Skeletal muscle cell (primary cell): ENCODE data around the gene TMEM134.

Experiments
- DNase-seq: peaks from one replicate; pipeline ENCODE4 v3.0.0-alpha.2; 2010; ENCODE audit warnings: low read depth
- H3K4me3 ChIP-seq: 2 replicates; pipeline ENCODE4 v1.5.1; 2011; ENCODE audit warnings: low read depth, mild to moderate bottlenecking, control low read depth, low read length, moderate library complexity

The TMEM134 gene

GRCh38 chr11:67465189-67465510 lies 3.9 kb downstream of the TMEM134 start:
- DNase-seq = no peak
- peak overlapping the region; percentile 61 for H3K4me3 ChIP-seq

- no peak for DNase-seq
- peak overlapping the region; percentile 61 for H3K4me3 ChIP-seq
These were observed 4.5 kb downstream of the TMEM134 start for GRCh38 chr11:67464411-67465188.

DNA sequence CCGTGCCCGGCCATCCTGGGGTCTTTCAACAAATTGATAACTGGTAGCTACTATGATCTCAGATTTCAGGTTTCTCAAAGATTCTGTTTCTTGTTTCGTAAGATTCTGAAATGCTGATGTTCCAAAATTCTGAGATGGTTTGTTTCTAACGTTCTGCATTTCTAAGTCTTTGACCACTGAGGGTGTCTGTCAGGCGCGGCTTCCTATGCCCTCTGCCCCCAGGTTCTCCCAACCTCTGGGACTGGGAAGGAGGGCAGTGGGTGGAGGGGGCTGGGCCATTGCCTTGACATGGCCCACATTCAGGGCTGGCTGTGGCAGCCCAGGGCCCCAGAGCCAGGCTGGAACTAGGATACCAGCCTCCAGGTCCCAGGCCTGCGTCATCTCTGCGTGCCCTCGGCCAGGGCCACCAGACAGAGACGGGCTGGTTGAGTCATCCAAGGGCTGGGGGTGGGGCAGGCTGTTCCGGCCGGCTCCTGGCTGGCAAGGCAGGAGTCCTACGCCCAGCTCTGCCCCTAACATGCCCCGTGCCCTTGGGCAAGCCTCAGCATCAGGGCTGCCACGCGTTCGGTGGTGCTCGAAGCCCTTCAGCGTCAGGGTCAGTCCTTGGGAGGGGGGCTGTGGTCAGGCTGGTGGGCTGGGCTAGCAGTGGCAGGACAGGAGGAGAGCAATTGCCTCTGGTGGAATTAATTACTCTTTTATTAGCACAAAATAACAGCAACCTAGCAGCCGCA lies 5.2 kb downstream of the TMEM134 start:
- DNase-seq = no peak
- peak overlapping the region; percentile 61 for H3K4me3 ChIP-seq

DNA sequence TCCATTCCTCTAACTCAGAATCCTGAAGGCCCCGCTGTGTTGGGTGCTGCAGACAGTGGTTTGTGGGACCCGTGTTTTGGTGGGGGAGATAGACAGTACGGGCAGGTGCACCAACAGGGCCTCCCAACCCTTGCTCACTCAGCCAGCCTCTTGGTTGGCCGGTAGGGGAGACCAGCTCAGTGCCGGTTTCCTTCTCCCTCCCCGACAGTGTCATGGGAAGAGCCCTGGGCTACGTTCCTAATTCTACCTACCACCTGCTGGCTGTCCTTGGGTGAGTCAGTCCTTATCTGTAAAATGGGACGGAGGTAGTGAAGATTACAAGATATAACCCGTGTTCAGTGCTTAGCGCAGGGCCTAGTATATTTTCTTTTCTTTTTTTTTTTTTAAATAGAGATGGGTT lies 5.9 kb downstream of the TMEM134 start:
- H3K4me3 ChIP-seq = no peak overlapping the region
- DNase-seq = no peak

DNA sequence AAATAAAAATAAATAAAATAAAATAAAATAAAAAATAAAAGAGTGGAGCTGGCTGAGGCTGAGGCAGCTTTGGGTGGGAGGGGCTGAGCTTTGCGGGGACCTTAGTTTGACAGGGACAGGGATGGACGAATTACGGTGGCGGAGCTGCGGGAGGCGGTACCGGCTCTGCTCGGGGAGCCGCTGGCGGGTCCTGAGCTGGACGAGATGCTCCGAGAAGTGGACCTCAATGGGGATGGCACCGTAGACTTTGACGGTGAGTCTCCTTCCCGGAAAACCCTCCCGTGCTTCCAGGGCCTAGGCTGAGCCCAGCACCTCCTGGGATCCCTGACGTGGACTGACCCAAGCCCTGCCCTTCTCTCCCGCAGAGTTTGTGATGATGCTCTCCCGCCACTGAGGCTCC lies 10.8 kb downstream of the TMEM134 start:
- DNase-seq = no peak

DNA sequence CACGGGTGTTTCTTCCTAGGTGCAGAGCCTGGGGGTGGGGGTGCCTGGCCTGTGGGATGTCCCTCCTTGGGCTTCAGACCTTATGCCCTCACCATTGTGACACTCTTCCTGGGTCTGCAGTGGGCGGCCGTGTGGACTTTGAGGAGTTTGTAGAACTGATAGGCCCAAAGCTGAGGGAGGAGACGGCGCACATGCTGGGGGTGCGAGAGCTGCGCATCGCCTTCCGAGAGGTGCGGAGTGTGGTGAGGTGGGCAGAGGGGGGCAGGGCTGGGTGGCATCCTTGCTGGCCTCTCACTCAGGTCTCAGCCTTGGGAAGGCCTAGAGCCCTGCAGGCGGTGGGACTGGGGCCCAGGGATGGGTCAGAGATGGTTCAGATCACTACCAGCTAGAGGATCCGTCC lies 11.6 kb downstream of the TMEM134 start:
- DNase-seq = no peak
- no peak overlapping the region for H3K4me3 ChIP-seq

More for the DNA sequence above, 10.8 kb downstream of the TMEM134 start:
- no peak overlapping the region for H3K4me3 ChIP-seq

GRCh38 chr11:67456068-67456705 lies 12.9 kb downstream of the TMEM134 start:
- no peak for DNase-seq
- H3K4me3 ChIP-seq = no peak overlapping the region

- no peak within 1 kb of the TSS for H3K4me3 ChIP-seq
- no peak for DNase-seq
These were observed 14.0 kb downstream of the TMEM134 start, which contains the start of gene CABP4 for GRCh38 chr11:67455054-67455453. Gene CABP4, plus strand, starts transcription at chr11:67455354. Its CDS starts 70 bp downstream, at chr11:67455424.

GRCh38 chr11:67453816-67454732 lies 15.0 kb downstream of the TMEM134 start:
- no peak overlapping the region for H3K4me3 ChIP-seq
- DNase-seq = no peak

DNA sequence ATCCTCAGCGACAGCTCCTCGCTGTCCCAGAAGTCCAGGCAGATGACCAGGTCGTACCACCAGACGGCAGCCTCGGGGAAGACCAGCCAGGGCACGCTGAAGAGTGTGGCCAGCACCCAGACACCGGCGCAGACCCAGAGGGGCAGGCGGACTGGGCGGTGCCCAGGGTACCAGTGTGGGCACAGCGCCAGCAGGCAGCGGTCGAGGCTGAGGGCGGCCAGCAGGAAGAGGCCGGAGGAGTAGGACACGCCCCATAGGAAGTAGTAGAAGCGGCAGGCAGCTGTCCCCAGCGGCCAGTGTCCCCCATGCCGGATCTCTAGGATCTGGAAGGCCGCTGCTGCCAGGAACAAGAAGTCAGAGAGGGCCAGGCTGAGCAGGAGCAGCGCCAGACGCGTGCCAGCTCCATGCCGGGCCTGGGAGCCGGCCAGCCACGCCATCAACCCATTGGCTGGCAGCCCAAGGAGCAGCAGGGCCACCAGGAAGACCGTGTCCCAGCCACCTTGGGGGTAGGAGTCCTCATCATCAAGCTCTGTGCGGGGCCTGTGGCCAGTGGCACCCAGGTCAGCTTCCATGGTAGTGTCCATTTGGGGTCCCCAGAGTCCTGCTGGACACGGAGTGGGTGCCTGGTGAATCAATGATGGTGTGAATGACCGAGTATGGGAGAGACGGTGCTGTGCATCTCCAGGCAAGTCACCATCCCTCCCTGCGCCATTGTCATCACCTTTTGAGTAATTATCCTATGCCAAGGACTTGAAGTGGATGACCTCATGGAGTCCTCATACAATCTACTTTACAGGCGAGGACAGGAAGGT lies 16.7 kb downstream of the TMEM134 start, which contains the start of gene GPR152:
GPR152 (minus strand) TSS at position 589 of the 812 bp plus-strand sequence; CDS start at position 584, 5 bp downstream.
- no peak for DNase-seq
- H3K4me3 ChIP-seq = no peak within 1 kb of the TSS

DNA sequence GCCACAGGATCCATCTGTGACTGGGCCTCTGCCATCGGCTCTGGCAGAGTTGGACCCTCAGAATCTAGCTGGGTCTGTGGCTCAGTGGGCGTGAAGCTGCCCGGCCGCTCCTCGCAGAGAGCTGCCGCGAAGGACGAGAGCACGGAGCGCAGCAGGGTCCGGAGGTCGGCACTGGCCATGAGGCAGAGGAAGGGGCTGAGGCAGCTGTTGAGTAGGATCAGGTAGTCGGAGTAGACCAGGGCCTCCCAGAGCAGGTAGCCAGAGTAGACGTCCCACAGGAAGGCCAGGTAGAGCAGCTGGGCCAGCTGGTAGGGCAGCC lies 17.4 kb downstream of the TMEM134 start:
- no peak for DNase-seq
- H3K4me3 ChIP-seq = no peak overlapping the region

DNA sequence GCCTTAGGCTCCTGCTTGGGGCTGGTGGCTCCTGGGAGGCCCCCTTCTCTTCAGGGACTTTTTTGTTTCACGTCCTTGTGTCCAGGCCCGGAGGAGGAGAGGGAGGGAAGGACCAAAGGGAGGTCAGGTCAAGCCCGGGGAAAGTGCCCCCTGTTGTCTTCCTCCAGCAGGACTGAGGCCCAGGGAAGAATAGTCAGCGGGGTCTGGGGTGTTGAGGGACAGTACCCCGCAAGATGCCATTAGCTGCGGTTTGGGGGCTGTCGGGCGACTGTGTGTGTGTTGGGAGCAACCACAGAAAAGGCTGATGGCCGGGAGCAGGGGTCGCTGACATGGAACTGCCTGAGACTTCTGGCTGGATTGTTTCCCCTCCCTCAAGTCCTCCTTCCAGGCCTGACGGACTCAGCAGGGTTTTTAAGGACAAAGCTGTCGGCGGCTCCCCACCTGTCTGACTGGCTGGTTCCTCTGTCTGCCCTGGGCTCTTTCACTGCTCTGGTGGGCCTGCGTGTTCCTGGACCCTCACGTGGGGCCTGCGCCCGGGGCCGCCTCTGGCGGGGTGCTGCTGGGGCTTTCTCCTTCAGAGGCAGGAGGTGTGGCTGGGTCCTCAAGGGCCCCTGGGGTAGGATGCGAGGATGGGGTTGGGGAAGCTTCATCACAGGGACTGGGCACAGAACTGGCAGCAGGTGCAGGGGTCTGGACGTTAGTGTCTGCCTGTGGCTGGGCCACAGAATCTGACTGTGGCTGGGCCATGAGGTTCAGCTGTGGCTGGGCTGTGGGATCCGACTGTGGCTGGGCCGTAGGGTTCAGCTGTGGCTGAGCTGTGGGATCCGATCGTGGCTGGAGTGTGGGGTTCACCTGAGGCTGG lies 18.0 kb downstream of the TMEM134 start:
- no peak overlapping the region for H3K4me3 ChIP-seq
- DNase-seq = no peak

DNA sequence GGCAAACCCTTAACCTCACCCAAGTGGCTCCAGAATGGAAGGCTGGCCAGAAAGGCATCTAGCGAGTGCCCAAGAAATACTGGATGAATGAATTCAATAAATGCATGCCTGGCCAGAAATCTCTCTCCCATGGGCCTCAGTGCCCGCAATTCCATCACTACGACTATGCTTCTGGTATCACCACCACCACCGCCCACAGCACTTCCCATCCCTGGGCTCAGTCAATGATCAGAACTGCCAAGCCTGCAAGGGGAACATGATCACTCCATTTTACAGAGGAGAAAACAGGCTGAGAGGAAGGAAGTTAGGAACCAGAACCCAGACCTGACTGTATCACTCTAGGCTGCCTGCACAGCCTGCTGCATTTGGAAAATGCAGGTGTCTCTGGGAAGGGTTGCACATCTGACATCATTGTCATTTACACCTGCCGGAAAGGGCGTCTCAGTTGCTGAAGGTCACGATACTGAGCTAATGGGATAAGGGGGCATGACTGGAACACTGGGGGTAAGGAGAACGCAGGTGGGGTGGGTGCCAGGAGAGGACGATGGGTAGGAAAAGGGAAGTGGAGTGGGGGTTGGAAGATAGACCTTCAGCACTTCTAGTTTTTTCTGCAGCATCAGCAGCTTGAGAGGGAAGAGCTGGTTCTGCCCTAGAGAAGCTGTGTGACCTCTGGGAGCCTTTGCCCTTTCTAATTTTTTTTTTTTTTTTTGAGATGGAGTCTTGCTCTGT lies 19.8 kb downstream of the TMEM134 start:
- no peak for DNase-seq
- no peak overlapping the region for H3K4me3 ChIP-seq

DNA sequence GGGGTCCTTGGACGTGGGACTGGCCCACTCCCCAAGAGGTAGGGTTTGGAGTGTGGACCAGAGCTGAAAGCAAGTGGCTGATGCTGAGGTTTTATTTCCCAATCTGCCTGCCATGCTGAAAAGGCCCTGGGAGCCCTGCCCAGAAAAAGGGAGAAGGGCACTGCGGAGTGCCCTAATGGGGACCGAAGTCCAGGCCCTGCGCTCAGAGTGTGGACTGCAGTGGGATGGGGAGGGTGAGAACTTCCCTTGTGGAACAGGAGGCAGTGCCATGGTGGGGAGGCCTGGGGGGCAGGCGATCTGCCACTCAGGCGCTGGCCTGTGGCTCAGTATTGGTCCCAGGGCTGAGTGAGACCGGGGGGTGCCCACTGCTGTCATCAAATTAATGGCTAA lies 20.8 kb downstream of the TMEM134 start:
- no peak for DNase-seq
- no peak overlapping the region for H3K4me3 ChIP-seq

GRCh38 chr11:67445515-67445914 lies 23.5 kb downstream of the TMEM134 start:
- DNase-seq = no peak
- no peak overlapping the region for H3K4me3 ChIP-seq

GRCh38 chr11:67442504-67443404 lies 26.3 kb downstream of the TMEM134 start:
- no peak for DNase-seq
- peak overlapping the region; percentile 85 for H3K4me3 ChIP-seq
